ENCODE measurements around the gene HYKK. TPM values are rescaled to one million over a fixed set of nuclear protein-coding genes. Genes with fewer than 3 reads are reported as not detected.

Gene HYKK
- total RNA-seq, 4 donors from 2014 or later, result 5.8 to 8.6 (median 7.6) TPM

- Histone ChIP-seq H3K4me3 (peak within 1 kb of the TSS; percentile 61 to 75 (median 69)), H3K27me3 (peaks cover 0 to 6% (median 0%) of the 10 kb centered on the region in 4 donors), H3K4me1 (peaks cover 5 to 18% (median 17%) of the 10 kb centered on the region in 4 donors), H3K27ac (replicated peaks in 1 of 4) (peak within 1 kb of the TSS; percentile 63 to 74 (median 68)), H3K36me3 (no peaks in the 10 kb centered on the region), H3K9me3 (no peaks in the 10 kb centered on the region)
- peak; percentile 97 for DNase-seq (ENCODE audit: extremely low spot score)
- peak; percentile 50 to 56 for TF ChIP-seq POLR2AphosphoS5 (IDR thresholded peaks at IDR 0.05)
- no peak for TF ChIP-seq CTCF (IDR thresholded peaks at IDR 0.05)
- TF ChIP-seq EP300 (IDR thresholded peaks at IDR 0.05), result no peak
- no peak for TF ChIP-seq POLR2A (IDR thresholded peaks at IDR 0.05; ENCODE audit: low read depth)
- intact Hi-C loops (cut with DNase I), result no loop called here
- 1% methylated on average over 35 of the region's 75 CpGs for WGBS
These were observed 57.9 kb downstream of the HYKK start, which contains the start of gene CHRNA5 for GRCh38 chr15:78565097-78565950. CHRNA5 (plus strand) TSS chr15:78565520; CDS start chr15:78565720, 200 bp downstream.

DNA sequence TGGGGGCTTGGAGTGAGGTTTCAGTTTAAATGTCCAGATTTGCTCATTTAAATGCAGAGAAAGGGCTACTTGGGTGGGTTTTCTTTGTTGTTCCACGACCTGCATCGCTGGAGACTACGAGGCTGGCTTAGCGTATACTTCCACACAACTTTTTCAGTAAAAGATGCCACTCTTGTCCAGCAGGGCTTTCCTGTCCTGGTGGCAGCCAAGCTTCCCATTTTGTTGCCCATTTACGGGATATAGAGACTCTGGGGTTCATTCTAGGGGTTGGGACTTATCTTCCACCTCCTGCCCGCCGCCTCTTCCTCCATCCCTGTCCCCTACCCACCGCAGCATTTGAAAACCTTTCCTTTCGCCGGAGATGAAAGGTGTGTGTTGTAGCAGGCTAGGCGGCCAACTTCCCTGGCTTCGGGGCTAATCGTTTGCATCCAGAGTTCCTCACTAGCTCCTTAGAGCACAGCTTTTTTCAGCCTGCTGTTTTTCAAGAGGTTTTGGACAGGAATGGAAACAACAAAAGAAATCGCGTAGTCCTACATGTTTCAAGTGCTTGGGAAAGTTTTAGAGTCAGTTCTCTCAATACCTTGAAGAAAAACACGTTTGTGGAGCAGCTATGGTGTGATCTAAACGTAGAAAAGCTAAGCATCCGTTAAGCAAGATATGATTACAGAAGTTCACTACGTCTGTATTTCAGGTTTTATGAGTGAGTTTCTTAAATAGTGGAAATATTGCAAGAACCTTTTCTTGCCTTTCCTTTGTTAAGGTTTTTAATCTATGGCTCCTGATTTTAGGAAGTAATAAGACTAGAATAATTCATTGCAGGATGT, 58.8 kb downstream of the HYKK start:
- peak overlapping the region; percentile 63 to 74 (median 68) for H3K27ac ChIP-seq (replicated peaks in 1 of 4)
- intact Hi-C loops (cut with DNase I), result no loop called here
- no peaks in the 10 kb centered on the region for H3K36me3 ChIP-seq
- no peaks in the 10 kb centered on the region for H3K9me3 ChIP-seq
- DNase-seq (ENCODE audit: extremely low spot score), result no peak
- H3K4me1 ChIP-seq, result peaks cover 5 to 18% (median 17%) of the 10 kb centered on the region in 4 donors
- 3% methylated on average over 19 of the region's 19 CpGs for WGBS
- peak overlapping the region; percentile 61 to 75 (median 69) for H3K4me3 ChIP-seq
- peaks cover 0 to 10% (median 0%) of the 10 kb centered on the region in 4 donors for H3K27me3 ChIP-seq
- TF ChIP-seq POLR2AphosphoS5 (IDR thresholded peaks at IDR 0.05) (no peak), CTCF (IDR thresholded peaks at IDR 0.05) (peak in 1 of 3 experiments; percentile 22)

DNA sequence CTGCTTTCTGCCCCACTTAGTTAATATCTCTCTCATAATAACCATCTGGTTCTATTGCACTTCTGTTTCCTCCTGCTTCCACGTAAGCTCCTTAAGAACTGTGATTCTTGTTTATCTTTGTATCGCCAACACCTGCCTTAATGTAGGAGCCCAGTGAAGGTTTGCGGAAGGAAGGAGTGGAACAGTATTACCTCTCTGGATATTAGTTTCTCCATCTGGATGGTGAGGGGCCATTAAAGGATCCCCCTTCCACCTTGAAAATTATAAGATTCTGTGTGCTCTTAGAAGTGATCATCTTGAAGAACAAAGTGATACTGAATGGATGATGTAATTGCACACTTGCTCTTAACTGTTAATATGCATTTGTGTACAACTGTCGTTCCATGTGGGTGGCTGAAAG, 60.2 kb downstream of the HYKK start:
- Histone ChIP-seq H3K27ac (replicated peaks in 1 of 4) (no peak overlapping the region), H3K27me3 (peaks cover 0 to 10% (median 0%) of the 10 kb centered on the region in 4 donors), H3K4me1 (peaks cover 5 to 18% (median 17%) of the 10 kb centered on the region in 4 donors), H3K4me3 (no peak overlapping the region), H3K36me3 (no peaks in the 10 kb centered on the region), H3K9me3 (no peaks in the 10 kb centered on the region)
- intact Hi-C loops (cut with DNase I), result no loop called here
- WGBS, result 79% methylated on average over 4 of the region's 4 CpGs
- TF ChIP-seq POLR2AphosphoS5 (IDR thresholded peaks at IDR 0.05) (no peak), POLR2A (IDR thresholded peaks at IDR 0.05; ENCODE audit: low read depth) (no peak), CTCF (IDR thresholded peaks at IDR 0.05) (no peak), EP300 (IDR thresholded peaks at IDR 0.05) (no peak)
- no peak for DNase-seq (ENCODE audit: extremely low spot score)

- no peak overlapping the region for H3K27ac ChIP-seq (replicated peaks in 1 of 4)
- DNase-seq (ENCODE audit: extremely low spot score), result no peak
- intact Hi-C loops (cut with DNase I), result no loop called here
- peaks cover 5 to 9% (median 9%) of the 10 kb centered on the region in 4 donors for H3K4me1 ChIP-seq
- no peak for TF ChIP-seq EP300 (IDR thresholded peaks at IDR 0.05)
- TF ChIP-seq POLR2AphosphoS5 (IDR thresholded peaks at IDR 0.05), result no peak
- TF ChIP-seq CTCF (IDR thresholded peaks at IDR 0.05), result no peak
- TF ChIP-seq POLR2A (IDR thresholded peaks at IDR 0.05; ENCODE audit: low read depth), result no peak
- no peaks in the 10 kb centered on the region for H3K36me3 ChIP-seq
- H3K4me3 ChIP-seq, result no peak overlapping the region
- no peaks in the 10 kb centered on the region for H3K9me3 ChIP-seq
- H3K27me3 ChIP-seq, result peaks cover 0 to 10% (median 0%) of the 10 kb centered on the region in 4 donors
- 72% methylated on average over 1 of the region's 2 CpGs for WGBS
These were observed 63.3 kb downstream of the HYKK start for GRCh38 chr15:78570710-78571109.
